ENCODE data around the gene DOCK8. TPM values are rescaled to one million over a fixed set of nuclear protein-coding genes. Genes with fewer than 3 reads are reported as not detected.

The DOCK8 gene
- total RNA-seq, 1 donor from 2014 or later, result 219 TPM

- Mint-ChIP-seq H3K27ac (no peak overlapping the region), H3K27me3 (peaks cover 13% of the 10 kb centered on the region), H3K4me1 (peaks cover 10% of the 10 kb centered on the region), H3K4me3 (peak overlapping the region; percentile 71), H3K9me3 (no peaks in the 10 kb centered on the region), H3K36me3 (ENCODE audit: low read depth) (no peaks in the 10 kb centered on the region)
- CTCF ChIA-PET, result interaction anchor here (1.0 kb wide), 1 partner anchor 34 kb away, joined by 7 read pairs; no protein-coding TSS in a partner anchor
- no peak for ATAC-seq (ENCODE audit: low read depth)
- intact Hi-C loops (cut with micrococcal nuclease), result loop anchor here (1.0 to 2.0 kb wide), 2 partner anchors 35 to 60 kb away; no protein-coding TSS in a partner anchor
- TF ChIP-seq CTCF (IDR thresholded peaks at IDR 0.05), result no peak
- POLR2A ChIA-PET, result interaction anchor here (1.0 to 2.3 kb wide), 3 partner anchors 30 to 35 kb away, joined by 3 to 11 read pairs (median 3); no protein-coding TSS in a partner anchor
- peak; percentile 30 for DNase-seq
These were observed 290.5 kb downstream of the DOCK8 start for GRCh38 chr9:504921-505740.

- no peak overlapping the region for H3K27ac Mint-ChIP-seq
- CTCF ChIA-PET, result no interaction called here
- TF ChIP-seq CTCF (IDR thresholded peaks at IDR 0.05), result no peak
- ATAC-seq (ENCODE audit: low read depth) (no peak), DNase-seq (no peak)
- peaks cover 10% of the 10 kb centered on the region for H3K4me1 Mint-ChIP-seq
- no peaks in the 10 kb centered on the region for H3K9me3 Mint-ChIP-seq
- H3K4me3 Mint-ChIP-seq, result peak overlapping the region; percentile 71
- intact Hi-C loops (cut with micrococcal nuclease), result loop anchor here (2.0 kb wide), 1 partner anchor 59 kb away; no protein-coding TSS in a partner anchor
- POLR2A ChIA-PET, result interaction anchor here (1.0 kb wide), 1 partner anchor 32 kb away, joined by 3 read pairs; no protein-coding TSS in a partner anchor
- H3K27me3 Mint-ChIP-seq, result peaks cover 13% of the 10 kb centered on the region
- no peaks in the 10 kb centered on the region for H3K36me3 Mint-ChIP-seq (ENCODE audit: low read depth)
These were observed 291.0 kb downstream of the DOCK8 start for GRCh38 chr9:505741-506059.

- CTCF ChIA-PET, result no interaction called here
- intact Hi-C loops (cut with micrococcal nuclease), result no loop called here
- Mint-ChIP-seq H3K36me3 (ENCODE audit: low read depth) (no peaks in the 10 kb centered on the region), H3K4me1 (peaks cover 10% of the 10 kb centered on the region), H3K27me3 (peaks cover 13% of the 10 kb centered on the region), H3K27ac (no peak overlapping the region), H3K4me3 (peak overlapping the region; percentile 5), H3K9me3 (no peaks in the 10 kb centered on the region)
- no peak for TF ChIP-seq CTCF (IDR thresholded peaks at IDR 0.05)
- POLR2A ChIA-PET, result interaction anchor here (0.5 to 1.0 kb wide), 2 partner anchors 32 to 196 kb away, joined by 3 read pairs; no protein-coding TSS in a partner anchor
- ATAC-seq (ENCODE audit: low read depth), result no peak
- DNase-seq, result no peak
These were observed 291.6 kb downstream of the DOCK8 start for GRCh38 chr9:506281-506680.

- ChIA-PET CTCF (no interaction called here), POLR2A (no interaction called here)
- no peaks in the 10 kb centered on the region for H3K27me3 Mint-ChIP-seq
- H3K4me3 Mint-ChIP-seq, result no peak overlapping the region
- no peaks in the 10 kb centered on the region for H3K9me3 Mint-ChIP-seq
- H3K36me3 Mint-ChIP-seq (ENCODE audit: low read depth), result no peaks in the 10 kb centered on the region
- intact Hi-C loops (cut with micrococcal nuclease), result no loop called here
- no peak for TF ChIP-seq CTCF (IDR thresholded peaks at IDR 0.05)
- no peak overlapping the region for H3K27ac Mint-ChIP-seq
- no peaks in the 10 kb centered on the region for H3K4me1 Mint-ChIP-seq
- ATAC-seq (ENCODE audit: low read depth) (no peak), DNase-seq (no peak)
These were observed 297.2 kb downstream of the DOCK8 start for GRCh38 chr9:511861-512260.

GRCh38 chr9:512555-513272 lies 298.0 kb downstream of the DOCK8 start:
- no peak overlapping the region for H3K27ac Mint-ChIP-seq

More at GRCh38 chr9:512555-513272, 298.0 kb downstream of the DOCK8 start:
- intact Hi-C loops (cut with micrococcal nuclease), result no loop called here
- ATAC-seq (ENCODE audit: low read depth), result no peak
- H3K36me3 Mint-ChIP-seq (ENCODE audit: low read depth), result no peaks in the 10 kb centered on the region
- ChIA-PET CTCF (no interaction called here), POLR2A (no interaction called here)
- no peaks in the 10 kb centered on the region for H3K9me3 Mint-ChIP-seq
- TF ChIP-seq CTCF (IDR thresholded peaks at IDR 0.05), result no peak
- H3K4me3 Mint-ChIP-seq, result no peak overlapping the region
- no peaks in the 10 kb centered on the region for H3K4me1 Mint-ChIP-seq
- DNase-seq, result no peak
- H3K27me3 Mint-ChIP-seq, result no peaks in the 10 kb centered on the region

All from activated B cell treated with CpG ODN at 0.5 μM for 24 hours (primary cell).